Osteocyte (in vitro differentiated cells): Measurements from ENCODE around the gene DHTKD1. TPM values are rescaled to one million over a fixed set of nuclear protein-coding genes. Genes with fewer than 3 reads are reported as not detected.

Experiments used
- DNase-seq: peaks from one replicate; pipeline ENCODE4 v3.0.0; 2021; ENCODE audit warnings: mixed read lengths; ENCODE audit not compliant: unreplicated experiment; ENCODE audit errors: extremely low spot score
- H3K27ac Mint-ChIP-seq: one replicate; pipeline ENCODE4 v1.8.0; 2021; ENCODE audit warnings: mild to moderate bottlenecking, mixed read lengths; ENCODE audit not compliant: unreplicated experiment
- H3K27me3 Mint-ChIP-seq: one replicate; pipeline ENCODE4 v1.8.0; 2021; ENCODE audit warnings: mixed read lengths; ENCODE audit not compliant: unreplicated experiment
- H3K36me3 Mint-ChIP-seq: one replicate; pipeline ENCODE4 v1.8.0; 2021; ENCODE audit warnings: mixed read lengths; ENCODE audit not compliant: unreplicated experiment
- H3K4me1 Mint-ChIP-seq: one replicate; pipeline ENCODE4 v1.8.0; 2021; ENCODE audit warnings: mixed read lengths; ENCODE audit not compliant: unreplicated experiment
- H3K4me3 Mint-ChIP-seq: one replicate; pipeline ENCODE4 v1.8.0; 2021; ENCODE audit warnings: mild to moderate bottlenecking, moderate library complexity, mixed read lengths; ENCODE audit not compliant: unreplicated experiment
- H3K9me3 Mint-ChIP-seq: one replicate; pipeline ENCODE4 v1.8.0; 2021; ENCODE audit warnings: mixed read lengths; ENCODE audit not compliant: unreplicated experiment
- total RNA-seq: library from RNA; stranded (reverse); gene quantifications from 2 replicates; pipeline ENCODE4 v1.2.1, GENCODE V29; 2021
- TF ChIP-seq, protein P1 (sequence below): fragments of 200-600 bp; sonication (generic); IDR thresholded peaks from 2 replicates; pipeline ENCODE4 v1.5.0; 2021; ENCODE audit warnings: antibody characterized with exemption, mild to moderate bottlenecking, moderate library complexity

Gene DHTKD1
- total RNA-seq, 1 donor from 2014 or later, result 18.9 TPM

DNA sequence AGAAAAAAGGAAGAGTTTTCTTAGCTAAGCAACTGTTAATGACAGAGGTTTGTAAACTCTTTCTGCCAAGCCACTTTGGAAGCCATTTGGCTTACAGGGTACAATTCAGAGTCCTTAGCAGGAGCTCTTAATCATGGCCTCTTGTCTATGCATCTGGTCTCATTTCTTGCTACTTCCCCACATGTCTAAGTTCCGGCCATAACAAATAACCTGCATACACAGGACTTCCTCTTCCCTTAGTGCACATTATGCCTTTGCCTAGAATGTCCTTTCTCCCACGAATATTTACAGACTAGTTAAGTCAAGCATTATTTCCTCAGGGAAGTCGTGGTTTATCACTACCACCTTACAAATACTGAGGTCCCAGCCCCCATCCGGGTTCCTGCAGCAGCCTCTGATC is 17.5 kb upstream of the DHTKD1 start:
- no peaks in the 10 kb centered on the region for H3K9me3 Mint-ChIP-seq
- TF ChIP-seq, protein P1, sequence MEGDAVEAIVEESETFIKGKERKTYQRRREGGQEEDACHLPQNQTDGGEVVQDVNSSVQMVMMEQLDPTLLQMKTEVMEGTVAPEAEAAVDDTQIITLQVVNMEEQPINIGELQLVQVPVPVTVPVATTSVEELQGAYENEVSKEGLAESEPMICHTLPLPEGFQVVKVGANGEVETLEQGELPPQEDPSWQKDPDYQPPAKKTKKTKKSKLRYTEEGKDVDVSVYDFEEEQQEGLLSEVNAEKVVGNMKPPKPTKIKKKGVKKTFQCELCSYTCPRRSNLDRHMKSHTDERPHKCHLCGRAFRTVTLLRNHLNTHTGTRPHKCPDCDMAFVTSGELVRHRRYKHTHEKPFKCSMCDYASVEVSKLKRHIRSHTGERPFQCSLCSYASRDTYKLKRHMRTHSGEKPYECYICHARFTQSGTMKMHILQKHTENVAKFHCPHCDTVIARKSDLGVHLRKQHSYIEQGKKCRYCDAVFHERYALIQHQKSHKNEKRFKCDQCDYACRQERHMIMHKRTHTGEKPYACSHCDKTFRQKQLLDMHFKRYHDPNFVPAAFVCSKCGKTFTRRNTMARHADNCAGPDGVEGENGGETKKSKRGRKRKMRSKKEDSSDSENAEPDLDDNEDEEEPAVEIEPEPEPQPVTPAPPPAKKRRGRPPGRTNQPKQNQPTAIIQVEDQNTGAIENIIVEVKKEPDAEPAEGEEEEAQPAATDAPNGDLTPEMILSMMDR, result no peak

GRCh38 chr10:12055732-12056131 is 13.0 kb upstream of the DHTKD1 start:
- Mint-ChIP-seq H3K9me3 (no peaks in the 10 kb centered on the region), H3K4me1 (no peaks in the 10 kb centered on the region)

More for the DNA sequence above, 17.5 kb upstream of the DHTKD1 start:
- Mint-ChIP-seq H3K36me3 (no peaks in the 10 kb centered on the region), H3K4me3 (no peak overlapping the region), H3K27me3 (peaks cover 21% of the 10 kb centered on the region), H3K27ac (no peak overlapping the region), H3K4me1 (no peaks in the 10 kb centered on the region)
- no peak for DNase-seq

GRCh38 chr10:12056748-12057147 is 12.0 kb upstream of the DHTKD1 start:
- no peak overlapping the region for H3K4me3 Mint-ChIP-seq
- H3K4me1 Mint-ChIP-seq, result no peaks in the 10 kb centered on the region
- DNase-seq, result no peak
- H3K9me3 Mint-ChIP-seq, result no peaks in the 10 kb centered on the region
- TF ChIP-seq, protein P1, result no peak
- H3K36me3 Mint-ChIP-seq, result no peaks in the 10 kb centered on the region
- H3K27ac Mint-ChIP-seq, result no peak overlapping the region
- no peaks in the 10 kb centered on the region for H3K27me3 Mint-ChIP-seq

More at GRCh38 chr10:12055732-12056131, 13.0 kb upstream of the DHTKD1 start:
- Mint-ChIP-seq H3K4me3 (no peak overlapping the region), H3K36me3 (no peaks in the 10 kb centered on the region), H3K27me3 (no peaks in the 10 kb centered on the region), H3K27ac (no peak overlapping the region)
- TF ChIP-seq, protein P1, result no peak
- DNase-seq, result no peak

GRCh38 chr10:12061124-12061523 is 7.6 kb upstream of the DHTKD1 start:
- H3K9me3 Mint-ChIP-seq, result no peaks in the 10 kb centered on the region
- H3K4me3 Mint-ChIP-seq, result no peak overlapping the region
- H3K27me3 Mint-ChIP-seq, result peaks cover 14% of the 10 kb centered on the region
- TF ChIP-seq, protein P1, result no peak
- no peaks in the 10 kb centered on the region for H3K4me1 Mint-ChIP-seq
- H3K36me3 Mint-ChIP-seq, result no peaks in the 10 kb centered on the region
- H3K27ac Mint-ChIP-seq, result no peak overlapping the region
- no peak for DNase-seq

GRCh38 chr10:12062754-12063482 is 5.8 kb upstream of the DHTKD1 start:
- Mint-ChIP-seq H3K27me3 (peaks cover 14% of the 10 kb centered on the region), H3K9me3 (no peaks in the 10 kb centered on the region), H3K4me1 (no peaks in the 10 kb centered on the region), H3K36me3 (no peaks in the 10 kb centered on the region), H3K27ac (no peak overlapping the region), H3K4me3 (no peak overlapping the region)
- DNase-seq, result no peak
- TF ChIP-seq, protein P1, result no peak
